HG03175 (cell line): ENCODE measurements around the gene CNN2.
A peak's percentile ranks its signal among the peaks of the same experiment; 100 is the strongest.

Experiments used
- ATAC-seq: cut with Tn5 transposase; IDR thresholded peaks from one replicate; pipeline ENCODE4 v1.9.1; 2021; ENCODE audit warnings: mild to moderate bottlenecking, moderate library complexity; ENCODE audit not compliant: unreplicated experiment

Gene CNN2

GRCh38 chr19:1025960-1026782 lies at the start of gene CNN2:
TSS of gene CNN2 (plus strand) at chr19:1026608. CDS start at chr19:1026662, 54 bp downstream.
- ATAC-seq, result no peak

DNA sequence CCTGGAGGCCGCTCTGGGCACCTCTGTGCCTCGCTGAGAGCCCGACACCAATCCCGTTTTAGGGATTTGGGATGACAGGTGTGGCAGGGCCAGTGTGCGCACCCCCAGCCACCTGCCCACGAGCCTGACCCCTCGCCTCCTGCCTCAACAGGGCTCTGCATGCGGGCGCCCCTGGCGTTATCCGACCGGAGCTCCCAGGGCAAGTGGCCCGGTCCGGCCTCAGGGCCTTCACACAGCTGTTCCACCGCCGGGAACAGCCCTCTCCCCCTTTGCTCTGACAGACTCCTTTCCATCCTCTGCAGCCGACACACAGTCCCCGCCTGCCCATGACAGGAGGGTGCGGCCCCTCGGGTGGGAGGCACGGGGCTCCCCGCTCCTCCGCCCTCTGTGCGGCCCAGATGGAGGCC lies 49.3 kb upstream of the CNN2 start:
- no peak for ATAC-seq

DNA sequence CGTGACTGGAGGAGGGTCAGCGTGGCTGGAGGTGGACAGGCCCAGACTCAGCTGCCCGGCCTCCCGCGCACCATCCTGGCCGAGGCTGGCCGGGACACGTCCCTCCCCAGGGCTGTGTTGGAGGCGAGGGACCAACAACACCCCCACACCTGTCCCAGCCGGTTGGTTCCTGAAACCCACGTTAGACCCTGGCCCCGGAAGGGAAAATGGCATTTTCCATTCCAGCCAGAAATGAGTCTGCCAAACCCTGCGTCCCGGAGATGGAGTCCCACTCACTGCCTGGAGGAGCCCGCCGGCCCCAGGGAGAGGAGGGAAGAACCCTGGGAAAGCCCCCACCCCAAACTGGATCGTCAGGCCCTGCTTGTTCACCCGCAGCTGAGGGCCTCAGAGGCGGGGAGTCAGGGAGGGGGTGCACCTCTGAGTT lies 47.1 kb upstream of the CNN2 start:
- no peak for ATAC-seq

- no peak for ATAC-seq
These were observed 46.0 kb upstream of the CNN2 start for GRCh38 chr19:980133-980998.

DNA sequence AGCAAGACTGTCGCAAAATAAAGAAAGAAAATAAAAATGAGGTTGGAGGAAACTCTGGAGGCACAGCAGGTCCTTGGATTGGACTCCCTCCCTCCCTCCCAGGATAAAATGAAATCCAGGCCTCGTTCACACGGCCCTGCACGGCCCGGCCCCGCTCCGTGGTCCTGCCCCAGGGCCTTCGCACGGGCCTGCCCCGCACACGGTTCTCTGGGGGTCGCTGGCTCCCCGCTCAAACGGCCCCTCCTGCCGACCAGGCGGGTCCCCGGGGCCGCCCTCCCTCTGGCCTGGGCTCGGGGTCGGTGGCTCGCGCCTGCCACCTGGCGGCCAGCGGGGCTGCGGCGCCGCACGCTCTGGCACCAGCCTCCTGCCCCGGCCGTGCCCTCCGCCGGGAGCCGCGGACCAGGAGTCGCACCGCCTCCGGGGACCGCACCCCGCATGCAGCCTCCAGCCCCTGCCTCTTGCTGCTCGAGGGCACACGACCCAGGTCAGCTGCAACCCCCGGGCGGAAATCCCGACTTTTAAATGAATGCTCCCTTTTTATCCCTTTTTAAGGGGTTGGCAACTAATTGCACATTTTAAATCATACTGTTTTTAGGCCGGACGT lies 43.7 kb upstream of the CNN2 start:
- peak; percentile 48 for ATAC-seq

GRCh38 chr19:984165-984967 lies 42.0 kb upstream of the CNN2 start, which contains the start of gene WDR18:
TSS of gene WDR18 (plus strand) at chr19:984345. CDS start at chr19:984354, 9 bp downstream.
- peak; percentile 77 for ATAC-seq

DNA sequence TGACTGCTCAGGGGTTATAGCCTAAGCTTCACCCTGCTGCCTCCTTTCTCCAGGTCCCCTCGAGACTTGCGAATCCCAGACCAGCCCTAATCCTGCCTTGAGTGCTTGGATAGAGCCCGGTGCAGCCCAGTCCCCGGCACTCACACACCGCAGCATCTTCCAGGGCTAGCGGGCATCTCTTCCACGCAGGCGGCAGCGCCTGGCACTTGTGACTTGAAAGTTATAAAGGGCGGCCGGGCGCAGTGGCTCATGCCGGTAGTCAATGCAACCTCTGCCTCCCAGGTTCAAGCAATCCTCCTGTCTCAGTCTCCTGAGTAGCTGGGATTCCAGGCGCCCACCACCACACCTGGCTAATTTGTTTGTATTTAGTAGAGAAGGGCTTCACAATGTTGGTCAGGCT lies 40.3 kb upstream of the CNN2 start:
- ATAC-seq, result no peak

DNA sequence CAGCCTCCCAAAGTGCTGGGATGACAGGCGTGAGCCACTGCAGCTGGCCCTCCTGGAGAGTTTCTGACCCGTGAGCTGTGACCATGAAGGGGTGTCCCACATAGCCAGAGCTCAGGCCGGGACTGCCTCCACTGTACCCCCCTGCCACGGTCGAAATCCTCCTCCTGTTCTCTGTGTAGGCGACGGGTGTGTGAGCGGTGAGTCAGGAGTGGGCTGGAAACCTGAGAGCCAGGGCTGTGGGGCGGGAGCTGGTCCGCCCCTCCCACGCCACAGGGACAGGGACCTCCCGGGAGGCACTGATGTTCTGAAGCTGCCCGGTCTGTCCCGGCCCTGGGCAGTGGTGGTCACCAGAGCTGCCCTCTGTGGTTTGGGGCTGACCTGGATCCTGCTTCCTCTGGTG lies 38.3 kb upstream of the CNN2 start:
- ATAC-seq, result no peak

GRCh38 chr19:988510-988909 lies 37.9 kb upstream of the CNN2 start:
- no peak for ATAC-seq

- ATAC-seq, result no peak
These were observed 36.9 kb upstream of the CNN2 start for GRCh38 chr19:989381-990081.

DNA sequence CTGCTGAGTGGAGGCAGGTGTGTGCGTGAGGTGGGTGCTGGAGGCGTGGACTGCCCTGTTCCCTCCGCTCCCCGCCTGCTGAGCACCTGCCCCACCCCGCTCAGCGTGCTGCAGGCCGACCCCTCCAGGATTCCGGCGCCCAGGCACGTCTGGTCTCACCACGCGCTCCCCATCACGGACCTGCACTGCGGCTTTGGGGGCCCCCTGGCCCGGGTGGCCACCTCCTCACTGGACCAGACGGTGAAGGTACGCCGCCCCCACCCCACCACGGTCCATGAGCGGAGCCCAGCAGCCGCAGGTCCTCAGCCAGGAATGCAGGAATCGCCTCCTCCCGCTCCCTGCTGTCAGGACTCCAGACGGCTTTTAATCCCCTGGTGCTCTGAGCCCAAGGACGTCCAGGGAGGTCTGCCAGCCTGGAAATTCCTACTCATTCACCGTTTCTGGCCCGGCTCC lies 36.3 kb upstream of the CNN2 start:
- no peak for ATAC-seq

- ATAC-seq, result no peak
These were observed 35.7 kb upstream of the CNN2 start for GRCh38 chr19:990746-991145.

DNA sequence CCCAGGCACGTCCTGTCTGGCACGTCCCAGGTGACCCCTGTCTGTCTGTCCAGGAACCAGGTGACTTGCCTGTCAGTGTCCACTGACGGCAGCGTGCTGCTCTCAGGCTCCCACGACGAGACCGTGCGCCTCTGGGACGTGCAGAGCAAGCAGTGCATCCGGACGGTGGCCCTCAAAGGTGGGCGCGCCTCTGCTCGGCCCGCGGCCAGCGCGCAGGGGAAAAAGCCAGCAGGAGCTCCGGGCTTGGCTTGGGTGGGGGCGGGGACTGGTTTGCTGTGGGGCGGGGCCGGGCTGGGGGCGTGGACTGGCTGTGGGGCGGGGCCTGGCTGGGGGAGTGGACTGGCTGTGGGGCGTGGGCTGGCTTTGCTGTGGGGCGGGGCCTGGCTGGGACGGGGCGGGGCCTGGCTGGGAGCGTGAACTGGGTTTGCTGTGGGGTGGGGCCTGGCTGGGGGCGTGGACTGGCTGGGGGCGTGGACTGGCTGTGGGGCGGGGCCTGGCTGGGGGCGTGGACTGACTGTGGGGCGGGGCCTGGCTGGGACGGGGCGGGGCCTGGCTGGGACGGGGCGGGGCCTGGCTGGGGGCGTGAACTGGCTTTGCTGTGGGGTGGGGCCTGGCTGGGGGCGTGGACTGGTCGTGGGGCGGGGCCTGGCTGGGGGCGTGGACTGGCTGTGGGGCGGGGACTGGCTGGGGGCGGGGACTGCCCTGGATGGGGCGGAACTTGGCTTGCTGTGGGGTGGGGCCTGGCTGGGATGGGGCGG lies 35.1 kb upstream of the CNN2 start:
- no peak for ATAC-seq

DNA sequence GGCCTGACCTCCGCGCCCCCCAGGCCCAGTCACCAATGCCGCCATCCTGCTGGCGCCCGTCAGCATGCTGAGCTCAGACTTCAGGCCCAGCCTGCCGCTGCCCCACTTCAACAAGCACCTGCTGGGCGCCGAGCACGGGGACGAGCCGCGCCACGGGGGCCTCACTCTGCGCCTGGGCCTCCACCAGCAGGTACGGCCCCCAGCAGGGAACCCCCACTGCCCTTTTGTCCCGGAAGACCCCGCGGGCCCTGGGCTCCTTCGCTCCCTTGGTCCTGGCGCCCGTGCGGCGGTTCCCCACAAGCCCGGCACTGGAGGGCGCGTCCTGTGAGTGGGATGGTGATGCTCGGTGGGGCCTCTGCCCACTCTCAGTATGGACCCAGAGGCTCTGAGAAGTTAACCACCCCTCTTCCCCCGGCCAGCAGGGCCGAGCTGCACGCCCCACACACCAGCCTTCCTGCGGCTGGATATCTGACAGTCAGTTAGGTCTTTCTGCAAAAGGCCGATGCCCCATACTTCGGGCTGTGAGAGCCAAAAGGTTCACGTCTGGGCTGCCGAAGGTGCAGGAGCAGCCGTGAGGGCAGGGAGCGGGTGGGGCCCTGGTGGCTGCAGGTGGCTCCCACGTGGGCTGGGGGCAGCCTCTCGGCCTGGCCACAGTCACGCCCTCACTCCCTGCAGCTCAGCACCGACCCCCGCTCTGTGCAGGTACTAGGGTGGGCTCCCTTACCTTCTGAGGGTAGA lies 34.3 kb upstream of the CNN2 start:
- ATAC-seq, result no peak

- no peak for ATAC-seq
These were observed 33.7 kb upstream of the CNN2 start for GRCh38 chr19:992670-993055.

DNA sequence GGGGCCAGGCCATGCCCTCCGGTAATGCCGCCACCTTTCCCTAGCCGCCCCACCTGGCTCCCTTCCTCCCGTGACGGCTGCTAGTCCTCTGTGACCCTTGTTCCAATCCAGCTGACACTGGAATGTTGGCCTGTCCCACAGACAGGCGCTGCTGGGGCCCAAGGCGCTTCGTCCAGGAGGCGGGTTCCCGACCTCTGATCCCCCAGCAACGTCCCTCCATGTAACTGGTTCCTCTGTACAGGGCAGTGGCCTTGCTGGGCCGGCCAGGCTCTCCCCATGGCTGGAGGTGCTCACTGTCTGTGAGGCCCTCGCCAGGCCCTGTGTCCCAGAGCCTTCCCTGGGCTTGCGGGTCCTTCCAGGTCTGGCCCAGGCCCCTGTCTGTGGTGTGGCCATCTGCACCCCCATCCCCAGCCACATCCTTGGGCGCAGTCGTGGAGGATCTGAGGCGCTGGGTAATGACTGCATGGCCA lies 33.0 kb upstream of the CNN2 start:
- no peak for ATAC-seq

DNA sequence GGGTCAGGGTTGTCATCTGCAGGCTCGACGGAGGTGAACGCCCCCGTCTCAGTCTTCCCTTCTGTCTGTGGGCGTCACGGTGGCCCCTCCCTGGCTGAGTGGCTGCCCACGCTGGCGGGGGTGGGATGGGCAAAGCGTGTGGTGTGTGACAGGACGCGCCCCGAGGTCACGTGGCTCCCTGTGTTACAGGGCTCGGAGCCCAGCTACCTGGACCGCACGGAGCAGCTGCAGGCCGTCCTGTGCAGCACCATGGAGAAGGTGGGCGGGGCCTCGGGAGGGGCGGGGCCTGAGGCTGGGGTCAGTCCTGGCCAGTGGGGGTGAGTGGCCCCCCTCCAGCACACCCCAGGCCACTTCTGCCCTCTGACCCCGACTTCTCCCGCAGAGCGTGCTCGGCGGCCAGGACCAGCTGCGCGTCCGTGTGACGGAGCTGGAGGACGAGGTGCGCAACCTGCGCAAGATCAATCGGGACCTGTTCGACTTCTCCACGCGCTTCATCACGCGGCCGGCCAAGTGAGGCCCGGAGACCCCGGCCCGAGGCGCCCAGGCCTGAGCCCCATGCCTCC lies 32.5 kb upstream of the CNN2 start:
- no peak for ATAC-seq

- no peak for ATAC-seq
These were observed 31.9 kb upstream of the CNN2 start for GRCh38 chr19:994516-994915.
